Mesendoderm (in vitro differentiated cells): ENCODE data around the gene KRTAP24-1. TPM values are rescaled to one million over a fixed set of nuclear protein-coding genes. Genes with fewer than 3 reads are reported as not detected.

ENCODE experiments used
- DNase-seq: peaks from one replicate; pipeline ENCODE4 v3.0.0; 2013
- H2AK5ac ChIP-seq: 2 replicates; pipeline ENCODE4 v1.6.1; 2013; ENCODE audit warnings: low read length, inconsistent platforms
- H2BK120ac ChIP-seq: 2 replicates; pipeline ENCODE4 v1.6.1; 2013; ENCODE audit warnings: low read depth, mild to moderate bottlenecking, low read length, moderate library complexity, mixed read lengths
- H2BK15ac ChIP-seq: replicated peaks from 2 replicates; pipeline ENCODE4 v1.6.1; 2013; ENCODE audit warnings: low read depth, mild to moderate bottlenecking, moderate library complexity
- H2BK5ac ChIP-seq: 2 replicates; pipeline ENCODE4 v1.6.1; 2013; ENCODE audit warnings: low read length, inconsistent platforms
- H3K18ac ChIP-seq: 2 replicates; pipeline ENCODE4 v1.6.1; 2013; ENCODE audit warnings: mild to moderate bottlenecking, low read length, mixed read lengths
- H3K23ac ChIP-seq: one replicate; pipeline ENCODE4 v1.6.1; 2013; ENCODE audit warnings: low read length
- H3K27ac ChIP-seq: 2 replicates; pipeline ENCODE4 v1.5.1; 2013; ENCODE audit warnings: low read depth, mild to moderate bottlenecking, inconsistent platforms, low read length, moderate library complexity
- H3K27me3 ChIP-seq: 2 replicates; pipeline ENCODE4 v1.6.1; 2013; ENCODE audit warnings: low read length, control low read depth, mild to moderate bottlenecking, inconsistent platforms; ENCODE audit not compliant: insufficient read depth, poor library complexity
- H3K36me3 ChIP-seq: 2 replicates; pipeline ENCODE4 v1.6.1; 2013; ENCODE audit warnings: low read length, inconsistent platforms; ENCODE audit not compliant: control insufficient read depth, insufficient read depth
- H3K4ac ChIP-seq: one replicate; pipeline ENCODE4 v1.6.1; 2013; ENCODE audit warnings: low read depth, mild to moderate bottlenecking, low read length, moderate library complexity
- H3K4me1 ChIP-seq: 2 replicates; pipeline ENCODE4 v1.6.1; 2013; ENCODE audit warnings: low read depth, low read length, inconsistent platforms; ENCODE audit not compliant: control insufficient read depth
- H3K4me2 ChIP-seq: 2 replicates; pipeline ENCODE4 v1.6.1; 2013; ENCODE audit warnings: low read length
- H3K4me3 ChIP-seq: 2 replicates; pipeline ENCODE4 v1.5.1; 2013; ENCODE audit warnings: mild to moderate bottlenecking, low read length
- H3K56ac ChIP-seq: one replicate; pipeline ENCODE4 v1.6.1; 2013; ENCODE audit warnings: low read length
- H3K79me1 ChIP-seq: 2 replicates; pipeline ENCODE4 v1.6.1; 2013; ENCODE audit warnings: low read length, inconsistent platforms
- H3K79me2 ChIP-seq: 2 replicates; pipeline ENCODE4 v1.6.1; 2013; ENCODE audit warnings: mild to moderate bottlenecking, low read length; ENCODE audit not compliant: control insufficient read depth, insufficient read depth
- H3K9ac ChIP-seq: 2 replicates; pipeline ENCODE4 v1.6.1; 2013; ENCODE audit warnings: low read length, inconsistent platforms
- H4K5ac ChIP-seq: one replicate; pipeline ENCODE4 v1.6.1; 2013; ENCODE audit warnings: low read length
- H4K8ac ChIP-seq: one replicate; pipeline ENCODE4 v1.6.1; 2013; ENCODE audit warnings: low read depth, mild to moderate bottlenecking, control low read depth, low read length, moderate library complexity
- WGBS: extraction: QIAGEN DNeasy Blood & Tissue Kit; methylation state at CpG from one replicate; pipeline ENCODE4 v1.1.7; 2013; ENCODE audit warnings: low lambda C conversion rate, missing lambda C conversion rate; ENCODE audit not compliant: insufficient coverage; ENCODE audit errors: extremely low coverage; 5-methylcytosine and 5-hydroxymethylcytosine counted together
- polyA plus RNA-seq, 2 experiments: library from polyadenylated mRNA; stranded (reverse); fragments of 200-250 nt; gene quantifications; one replicate each; pipeline ENCODE4 v1.2.3, GENCODE V29; 2013

KRTAP24-1 gene, protein sequence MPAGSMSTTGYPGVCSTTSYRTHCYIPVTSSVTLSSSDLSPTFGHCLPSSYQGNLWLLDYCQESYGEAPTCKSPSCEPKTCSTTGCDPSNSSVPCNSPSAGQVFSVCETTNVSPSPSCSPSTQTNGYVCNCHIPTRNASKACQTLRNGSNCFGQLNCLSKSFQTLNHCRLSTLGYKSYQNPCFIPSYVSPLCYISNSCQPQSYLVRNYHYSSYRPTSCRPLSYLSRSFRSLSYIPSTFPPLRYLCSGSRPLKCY
- not detected for polyA plus RNA-seq (2013, experiment 1 of 2)
- not detected for polyA plus RNA-seq (2013, experiment 2 of 2)

DNA sequence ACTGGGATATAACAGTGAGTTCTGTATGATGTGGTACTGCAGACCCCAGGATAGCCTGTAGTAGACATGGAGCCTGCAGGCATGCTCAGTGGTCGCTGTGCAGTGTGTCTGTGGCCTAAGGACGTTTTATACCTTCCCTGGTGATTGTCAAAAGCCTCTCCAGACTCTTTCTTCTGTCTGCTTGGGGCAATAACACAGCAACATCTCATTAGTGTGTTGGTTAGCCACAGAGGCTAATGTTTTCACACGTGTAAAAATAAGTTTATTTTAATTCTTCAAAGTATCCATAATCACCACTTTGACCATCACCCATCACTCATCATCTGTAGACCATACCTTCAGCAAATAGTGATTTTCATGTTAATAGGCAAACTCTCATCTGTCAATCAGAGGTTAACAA, at the start of gene KRTAP24-1:
Gene KRTAP24-1, minus strand, starts transcription at position 101 of the 400 bp plus-strand sequence. Its CDS starts 18 bp downstream, at position 83.
- H3K4ac ChIP-seq = no peak within 1 kb of the TSS
- no peak within 1 kb of the TSS for H3K27ac ChIP-seq
- no peaks in the 10 kb centered on the region for H3K79me1 ChIP-seq
- no peaks in the 10 kb centered on the region for H3K36me3 ChIP-seq
- H2BK15ac ChIP-seq = no peak within 1 kb of the TSS
- H4K8ac ChIP-seq = no peak within 1 kb of the TSS
- H3K4me3 ChIP-seq = no peak within 1 kb of the TSS
- H2BK5ac ChIP-seq = no peak within 1 kb of the TSS
- H3K23ac ChIP-seq = no peak within 1 kb of the TSS
- no peak within 1 kb of the TSS for H4K5ac ChIP-seq
- WGBS = no CpG with 5 or more reads among the region's 3 CpGs
- no peak within 1 kb of the TSS for H3K56ac ChIP-seq
- DNase-seq = no peak
- no peaks in the 10 kb centered on the region for H3K27me3 ChIP-seq
- no peak within 1 kb of the TSS for H3K4me2 ChIP-seq
- H3K79me2 ChIP-seq = no peaks in the 10 kb centered on the region
- no peak within 1 kb of the TSS for H2BK120ac ChIP-seq
- no peaks in the 10 kb centered on the region for H3K4me1 ChIP-seq
- H3K18ac ChIP-seq = no peak within 1 kb of the TSS
- no peak within 1 kb of the TSS for H3K9ac ChIP-seq
- H2AK5ac ChIP-seq = no peak within 1 kb of the TSS

DNA sequence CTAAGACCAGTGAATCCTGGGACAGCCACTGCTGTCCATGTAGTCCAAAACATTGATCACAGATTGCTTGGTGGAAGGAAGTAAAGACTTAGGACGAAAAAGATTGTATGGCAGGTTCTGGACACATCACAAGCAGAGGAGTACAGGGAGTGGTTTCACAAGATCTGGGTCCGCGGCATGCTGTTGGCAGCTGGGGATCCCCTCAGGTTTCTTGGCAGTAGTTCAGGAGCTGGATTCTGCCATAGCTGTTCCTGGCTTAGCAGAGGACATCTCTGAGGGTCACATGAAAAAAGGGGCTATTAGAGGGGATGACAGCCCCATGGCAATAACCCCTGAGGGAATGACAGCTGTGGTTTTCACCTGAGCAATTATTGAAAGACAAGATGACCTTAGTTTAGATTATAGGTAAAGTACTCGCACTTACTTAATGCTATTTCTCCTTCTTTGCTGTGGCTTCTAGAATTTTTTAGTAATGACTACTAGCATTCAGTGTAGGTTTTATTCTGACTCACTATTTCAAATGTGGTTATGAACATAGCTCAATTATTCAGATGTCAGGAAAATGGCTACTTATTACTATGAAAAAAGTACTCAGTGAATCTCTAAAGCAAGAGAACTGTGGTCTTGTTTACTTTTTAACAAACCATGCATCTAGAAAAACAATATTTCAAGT, 46.6 kb upstream of the KRTAP24-1 start:
- no peak for DNase-seq
- Histone ChIP-seq H3K4me1 (no peaks in the 10 kb centered on the region), H3K27ac (no peak overlapping the region), H4K5ac (no peak overlapping the region), H3K23ac (no peak overlapping the region), H3K4me3 (no peak overlapping the region), H2AK5ac (no peak overlapping the region), H3K4ac (no peak overlapping the region), H3K79me2 (no peaks in the 10 kb centered on the region), H2BK5ac (no peak overlapping the region), H3K27me3 (no peaks in the 10 kb centered on the region), H3K18ac (no peak overlapping the region), H2BK15ac (no peak overlapping the region), H2BK120ac (no peak overlapping the region), H4K8ac (no peak overlapping the region), H3K9ac (no peak overlapping the region), H3K56ac (no peak overlapping the region), H3K79me1 (no peaks in the 10 kb centered on the region), H3K36me3 (no peaks in the 10 kb centered on the region), H3K4me2 (no peak overlapping the region)
- WGBS = no CpG with 5 or more reads among the region's 4 CpGs

DNA sequence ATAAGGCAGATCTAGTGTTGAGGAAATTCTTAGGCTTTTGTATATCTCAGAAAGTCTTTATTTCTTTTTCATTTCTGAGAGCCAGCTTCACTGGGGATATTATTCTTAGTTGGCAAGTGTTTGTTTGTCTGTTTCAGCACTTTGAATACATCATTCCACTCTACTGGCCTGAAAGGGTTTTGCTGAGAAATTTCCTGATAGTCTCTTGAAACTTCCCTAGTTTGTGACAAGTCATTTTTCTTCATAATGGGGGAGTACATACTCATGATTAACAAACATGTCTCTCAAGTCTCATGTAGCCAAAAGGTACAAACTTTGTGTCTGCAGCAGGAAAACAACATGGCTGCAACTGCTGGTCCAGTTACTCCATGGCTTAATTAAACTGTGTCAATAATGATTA, 43.6 kb upstream of the KRTAP24-1 start:
- Histone ChIP-seq H2BK120ac (no peak overlapping the region), H3K36me3 (no peaks in the 10 kb centered on the region), H3K79me2 (no peaks in the 10 kb centered on the region)

DNA sequence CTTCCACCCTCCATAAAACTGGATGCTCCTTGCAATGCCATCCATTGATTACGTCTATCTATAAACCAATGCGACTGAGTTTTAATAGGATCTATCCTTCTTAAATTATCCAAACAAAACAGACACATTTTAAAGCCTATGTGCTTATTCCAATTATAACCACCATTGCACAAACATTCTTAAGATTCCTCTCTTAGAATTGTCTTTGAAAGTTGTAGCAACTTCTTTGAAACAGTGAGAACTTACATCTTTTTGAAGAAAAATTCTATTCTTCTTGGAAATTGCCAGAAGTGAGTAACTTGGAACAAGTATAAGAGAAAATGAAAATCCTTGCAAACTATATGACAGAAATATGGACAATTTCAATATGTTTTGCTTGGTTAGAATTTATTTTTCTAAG, 37.5 kb upstream of the KRTAP24-1 start, which contains the start of gene KRTAP26-1:
Gene KRTAP26-1, minus strand, starts transcription at position 101 of the 400 bp plus-strand sequence. CDS start 280 bp downstream, outside the sequence.
- no peak for DNase-seq
- Histone ChIP-seq H3K4me2 (no peak within 1 kb of the TSS), H3K36me3 (no peaks in the 10 kb centered on the region), H3K18ac (no peak within 1 kb of the TSS), H3K79me2 (no peaks in the 10 kb centered on the region), H3K4me3 (no peak within 1 kb of the TSS), H3K23ac (no peak within 1 kb of the TSS), H3K9ac (no peak within 1 kb of the TSS), H2AK5ac (no peak within 1 kb of the TSS), H2BK15ac (no peak within 1 kb of the TSS), H3K4me1 (no peaks in the 10 kb centered on the region), H3K79me1 (no peaks in the 10 kb centered on the region), H3K27me3 (no peaks in the 10 kb centered on the region), H4K8ac (no peak within 1 kb of the TSS), H4K5ac (no peak within 1 kb of the TSS), H3K27ac (no peak within 1 kb of the TSS), H3K56ac (no peak within 1 kb of the TSS), H3K4ac (no peak within 1 kb of the TSS), H2BK5ac (no peak within 1 kb of the TSS), H2BK120ac (no peak within 1 kb of the TSS)
- WGBS = no CpG with 5 or more reads among the region's 2 CpGs

More for the DNA sequence above, 43.6 kb upstream of the KRTAP24-1 start:
- H3K4me2 ChIP-seq = no peak overlapping the region
- no peak overlapping the region for H3K4ac ChIP-seq
- no peak overlapping the region for H2AK5ac ChIP-seq
- no peak for DNase-seq
- no peaks in the 10 kb centered on the region for H3K27me3 ChIP-seq
- no peak overlapping the region for H4K8ac ChIP-seq
- H3K56ac ChIP-seq = no peak overlapping the region
- no peaks in the 10 kb centered on the region for H3K4me1 ChIP-seq
- H3K79me1 ChIP-seq = no peaks in the 10 kb centered on the region
- no peak overlapping the region for H2BK5ac ChIP-seq
- no peak overlapping the region for H4K5ac ChIP-seq
- H3K18ac ChIP-seq = no peak overlapping the region
- H3K23ac ChIP-seq = no peak overlapping the region
- H2BK15ac ChIP-seq = no peak overlapping the region
- no peak overlapping the region for H3K27ac ChIP-seq
- no peak overlapping the region for H3K9ac ChIP-seq
- H3K4me3 ChIP-seq = no peak overlapping the region

DNA sequence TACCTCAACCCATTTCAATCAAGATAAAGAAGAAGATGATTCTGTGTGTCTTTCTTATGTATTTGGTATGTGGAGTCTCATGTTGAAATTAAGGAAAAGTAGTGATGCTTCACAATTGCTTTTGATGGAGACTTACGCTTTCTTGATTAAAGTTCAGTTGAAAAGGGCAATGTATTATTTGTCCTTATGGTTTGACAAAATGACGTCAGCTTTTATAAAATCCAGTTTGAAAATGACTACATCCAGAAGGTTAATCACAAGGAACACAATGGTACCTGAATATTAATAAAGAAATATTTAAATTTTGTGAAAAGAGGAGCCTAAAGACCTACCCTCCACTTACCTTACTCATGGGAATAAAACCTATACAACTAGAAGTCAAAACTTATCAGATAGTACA, 33.0 kb upstream of the KRTAP24-1 start:
- Histone ChIP-seq H3K4me3 (no peak overlapping the region), H4K8ac (no peak overlapping the region), H4K5ac (no peak overlapping the region), H3K18ac (no peak overlapping the region), H3K79me1 (no peaks in the 10 kb centered on the region), H2BK5ac (no peak overlapping the region), H3K4ac (no peak overlapping the region), H3K27me3 (no peaks in the 10 kb centered on the region), H3K9ac (no peak overlapping the region), H2BK120ac (no peak overlapping the region), H3K36me3 (no peaks in the 10 kb centered on the region), H2BK15ac (no peak overlapping the region), H3K56ac (no peak overlapping the region), H3K23ac (no peak overlapping the region), H3K4me2 (no peak overlapping the region), H3K79me2 (no peaks in the 10 kb centered on the region), H2AK5ac (no peak overlapping the region), H3K4me1 (no peaks in the 10 kb centered on the region), H3K27ac (no peak overlapping the region)
- DNase-seq = no peak
- no CpG with 5 or more reads among the region's 2 CpGs for WGBS
